ENCODE measurements around the gene TMED6.

DNA sequence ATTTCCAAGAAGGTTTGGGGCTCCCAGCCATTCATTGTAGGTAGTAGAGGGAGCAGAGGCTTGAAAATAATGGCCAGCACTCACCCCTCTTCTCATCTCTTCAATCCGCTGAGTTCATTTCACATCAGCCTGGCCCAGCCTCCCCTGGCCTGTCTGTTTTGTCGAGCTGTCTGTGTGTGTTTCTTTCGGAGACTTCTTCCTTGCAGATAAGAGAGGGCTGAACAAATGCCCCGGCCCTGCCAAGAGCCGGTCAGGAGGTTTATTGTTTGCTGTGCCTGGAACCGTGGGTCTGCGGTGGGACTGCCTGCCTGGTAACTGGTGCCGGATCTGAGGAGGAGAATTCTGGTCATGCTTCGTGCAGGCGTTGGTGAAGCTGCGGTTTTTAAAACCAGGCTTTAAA is 37.1 kb downstream of the TMED6 start:
- no peak for TF ChIP-seq ZBTB7A (IDR thresholded peaks at IDR 0.05; ENCODE audit: low read depth)
- no peak for TF ChIP-seq RAD21 (IDR thresholded peaks at IDR 0.05; ENCODE audit: low read depth)
- no peak for TF ChIP-seq USF1 (IDR thresholded peaks at IDR 0.05)
- TF ChIP-seq MAX (IDR thresholded peaks at IDR 0.05): no peak
- no peak for TF ChIP-seq CEBPB (IDR thresholded peaks at IDR 0.05)
- no peak for TF ChIP-seq EGR1 (IDR thresholded peaks at IDR 0.05)
- no peak for TF ChIP-seq YY1 (IDR thresholded peaks at IDR 0.05; ENCODE audit: low read depth)
- no peak for TF ChIP-seq EP300 (IDR thresholded peaks at IDR 0.05; ENCODE audit: borderline replicate concordance)
- TF ChIP-seq CREB1 (IDR thresholded peaks at IDR 0.05; ENCODE audit: low read depth): no peak
- no peak for TF ChIP-seq NFIC (IDR thresholded peaks at IDR 0.05)
- TF ChIP-seq FOXM1 (IDR thresholded peaks at IDR 0.05; ENCODE audit: borderline replicate concordance, low read depth): no peak
- TF ChIP-seq REST (IDR thresholded peaks at IDR 0.05; ENCODE audit: low read depth): no peak
